CD14-positive monocyte (primary cell): ENCODE measurements around the gene MLC1. TPM values are rescaled to one million over a fixed set of nuclear protein-coding genes. Genes with fewer than 3 reads are reported as not detected.
A peak's percentile ranks its signal among the peaks of the same experiment; 100 is the strongest.

Experiments used
- DNase-seq, 3 donors: peaks; one replicate each; pipeline ENCODE4 v3.0.0-alpha.2; 2011 to 2022
- H2AFZ ChIP-seq: 2 replicates; pipeline ENCODE4 v1.6.0; 2012; ENCODE audit warnings: mild to moderate bottlenecking, low read depth, low read length, inconsistent platforms; ENCODE audit not compliant: insufficient read depth, poor library complexity, severe bottlenecking
- H3K27ac ChIP-seq, 2 donors: 1 replicate in 1 of 2; 2 replicates in 1 of 2; pipeline ENCODE4 v1.5.1; 2012 to 2013; ENCODE audit warnings: low read length in 2 of 2, control low read depth in 1 of 2, inconsistent platforms in 1 of 2, low read depth in 1 of 2, mild to moderate bottlenecking in 1 of 2
- H3K27me3 ChIP-seq, 2 donors: one replicate each; pipeline versions ENCODE4 v1.6.0 to v1.6.1; 2011 to 2013; ENCODE audit warnings: low read length in 2 of 2; ENCODE audit not compliant: control insufficient read depth in 2 of 2, insufficient read depth in 2 of 2
- H3K36me3 ChIP-seq, 2 donors: replicated peaks in 1 of 2; 1 replicate in 1 of 2; 2 replicates in 1 of 2; pipeline versions ENCODE4 v1.5.1 to v1.6.1; 2012 to 2013; ENCODE audit warnings: low read length in 2 of 2, control low read depth in 1 of 2, inconsistent platforms in 1 of 2, mild to moderate bottlenecking in 1 of 2; ENCODE audit not compliant: insufficient read depth in 2 of 2, control insufficient read depth in 1 of 2
- H3K4me1 ChIP-seq, 2 donors: 1 replicate in 1 of 2; 2 replicates in 1 of 2; pipeline versions ENCODE4 v1.5.1 to v1.6.1; 2012 to 2013; ENCODE audit warnings: low read length in 2 of 2, control low read depth in 1 of 2, inconsistent platforms in 1 of 2, mild to moderate bottlenecking in 1 of 2, moderate library complexity in 1 of 2; ENCODE audit not compliant: insufficient read depth in 2 of 2, control insufficient read depth in 1 of 2
- H3K4me2 ChIP-seq: replicated peaks from 2 replicates; pipeline ENCODE3; 2012; ENCODE audit warnings: low read length, moderate library complexity, mild to moderate bottlenecking; ENCODE audit not compliant: poor library complexity, severe bottlenecking; ENCODE audit errors: extremely low read depth
- H3K4me3 ChIP-seq, 3 experiments: fragments of 200-600 bp in 1 of 3; sonication (generic) in 1 of 3; replicated peaks in 1 of 3; 1 replicate in 2 of 3; 2 replicates in 1 of 3; pipeline ENCODE4 v1.5.1; 2011 to 2013; ENCODE audit warnings: low read length in 3 of 3, mild to moderate bottlenecking in 3 of 3, control low read depth in 2 of 3, low read depth in 2 of 3, inconsistent platforms in 1 of 3, moderate library complexity in 1 of 3
- H3K79me2 ChIP-seq: 2 replicates; pipeline ENCODE4 v1.6.0; 2012; ENCODE audit warnings: mild to moderate bottlenecking, control low read depth, inconsistent platforms, low read length, moderate library complexity; ENCODE audit not compliant: insufficient read depth
- H3K9ac ChIP-seq: 2 replicates; pipeline ENCODE4 v1.6.0; 2017; ENCODE audit warnings: low read length, mild to moderate bottlenecking; ENCODE audit not compliant: insufficient read depth, poor library complexity, severe bottlenecking
- H3K9me3 ChIP-seq, 2 donors: replicated peaks in 1 of 2; 1 replicate in 1 of 2; 2 replicates in 1 of 2; pipeline versions ENCODE4 v1.5.1 to v1.6.1; 2012 to 2013; ENCODE audit warnings: low read length in 2 of 2, control low read depth in 1 of 2; ENCODE audit not compliant: control insufficient read depth in 1 of 2, insufficient read depth in 1 of 2
- H4K20me1 ChIP-seq: 2 replicates; pipeline ENCODE4 v1.6.0; 2012; ENCODE audit warnings: mild to moderate bottlenecking, low read length, control low read depth, moderate library complexity; ENCODE audit not compliant: insufficient read depth
- H3K27ac Mint-ChIP-seq, 7 donors: one replicate each; pipeline ENCODE4 v1.8.0; 2020; ENCODE audit warnings: mild to moderate bottlenecking in 7 of 7, mixed read lengths in 7 of 7, moderate library complexity in 6 of 7, inconsistent platforms in 2 of 7
- H3K27me3 Mint-ChIP-seq, 3 donors: one replicate each; pipeline ENCODE4 v1.8.0; 2021 to 2022; ENCODE audit warnings: low read depth in 3 of 3, mild to moderate bottlenecking in 3 of 3, mixed read lengths in 3 of 3, moderate library complexity in 3 of 3, inconsistent platforms in 1 of 3
- H3K36me3 Mint-ChIP-seq, 2 donors: one replicate each; pipeline ENCODE4 v1.8.0; 2020; ENCODE audit warnings: mixed read lengths in 2 of 2, inconsistent platforms in 1 of 2, mild to moderate bottlenecking in 1 of 2
- H3K4me1 Mint-ChIP-seq: one replicate; pipeline ENCODE4 v1.8.0; 2020; ENCODE audit warnings: mild to moderate bottlenecking, mixed read lengths
- H3K4me3 Mint-ChIP-seq, 2 donors: one replicate each; pipeline ENCODE4 v1.8.0; 2020; ENCODE audit warnings: mild to moderate bottlenecking in 2 of 2, mixed read lengths in 2 of 2, moderate library complexity in 1 of 2
- H3K9me3 Mint-ChIP-seq, 7 donors: one replicate each; pipeline ENCODE4 v1.8.0; 2020 to 2022; ENCODE audit warnings: mixed read lengths in 7 of 7, mild to moderate bottlenecking in 6 of 7, moderate library complexity in 6 of 7, inconsistent platforms in 2 of 7
- WGBS: methylation state at CpG from one replicate; pipeline ENCODE4 v1.1.5; 2013; ENCODE audit warnings: missing lambda C conversion rate; ENCODE audit not compliant: insufficient coverage; 5-methylcytosine and 5-hydroxymethylcytosine counted together
- intact Hi-C, 2 donors: fragments of 100-400 bp; cut with micrococcal nuclease; formaldehyde crosslinking; loops; one replicate each; pipeline versions ENCODE4 v1.15.0 to v1.15.1; 2023
- polyA plus RNA-seq, 3 donors: library from polyadenylated mRNA; depleted of rRNA in 1 of 3; unstranded in 2 of 3; stranded (reverse) in 1 of 3; fragments of 300-500 nt in 2 of 3; fragments of >200 nt in 1 of 3; fragmentation: Illumina TruSeq in 2 of 3; gene quantifications; 1 replicate in 2 of 3; 2 replicates in 1 of 3; pipeline ENCODE4 v1.2.3, GENCODE V29; 2012 to 2021
- TF ChIP-seq, protein P1 (sequence below): fragments of 200-600 bp; IDR thresholded peaks from one replicate; pipeline ENCODE4 v1.8.0; 2022; ENCODE audit warnings: antibody characterized with exemption, mild to moderate bottlenecking

Gene MLC1
- polyA plus RNA-seq, 3 donors: 1.6 to 3.6 (median 1.8) TPM

DNA sequence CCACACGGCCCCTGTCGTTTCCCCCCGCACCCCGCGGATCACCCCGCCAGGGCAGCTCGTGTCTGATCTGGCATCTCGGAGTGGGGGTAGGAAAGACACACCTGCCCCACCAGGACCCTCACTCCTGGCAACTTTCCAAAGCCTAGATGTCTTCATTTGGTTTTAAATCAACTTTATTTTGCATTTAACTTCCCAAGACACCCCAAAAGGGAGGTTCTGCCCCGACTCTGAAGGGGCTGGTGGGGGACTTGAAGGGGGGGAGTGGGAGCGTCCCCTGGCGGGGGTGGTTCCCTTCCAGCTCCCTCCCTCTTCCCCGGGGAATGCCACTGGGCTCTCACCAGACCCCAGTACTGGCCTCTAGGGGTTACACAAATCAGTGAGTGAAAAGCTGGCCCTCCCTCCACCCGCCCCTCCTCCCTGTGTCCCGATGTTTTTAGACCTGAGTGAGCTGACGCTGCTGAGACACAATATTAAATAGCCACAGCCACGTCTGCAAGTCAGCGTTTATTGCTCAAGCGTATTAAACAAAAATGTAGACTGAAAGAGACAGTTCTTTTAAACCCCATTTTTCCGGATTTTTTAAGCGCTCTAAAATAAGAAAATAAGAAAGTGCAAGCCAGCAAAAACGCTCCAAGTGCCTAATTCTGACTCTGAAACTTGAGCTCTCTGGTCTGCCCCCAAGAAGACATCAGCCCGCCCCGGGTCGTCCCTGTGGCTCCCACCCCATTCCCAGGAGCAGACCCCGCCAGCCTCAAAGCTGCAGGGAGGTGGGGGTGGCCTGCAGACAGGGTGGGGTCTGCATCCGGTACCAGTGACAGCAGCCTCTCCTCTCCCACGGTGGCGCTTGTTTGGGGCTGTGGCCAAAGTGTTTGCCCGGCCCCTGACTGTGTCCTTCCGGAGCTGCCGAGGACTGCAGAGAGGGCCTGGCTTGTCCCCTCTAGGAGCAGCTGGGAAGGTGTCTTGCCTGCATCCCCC is 26.0 kb downstream of the MLC1 start:
- H3K4me3 ChIP-seq: no peak overlapping the region
- no peak overlapping the region for H2AFZ ChIP-seq
- no peaks in the 10 kb centered on the region for H3K36me3 ChIP-seq
- Mint-ChIP-seq H3K4me3 (peak overlapping the region in 1 of 2 donors; percentile 67), H3K36me3 (peaks cover 7 to 8% of the 10 kb centered on the region in 2 donors), H3K4me1 (peaks cover 16% of the 10 kb centered on the region), H3K9me3 (peaks cover 0 to 4% (median 2%) of the 10 kb centered on the region in 7 donors), H3K27ac (no peak overlapping the region), H3K27me3 (peaks cover 28 to 42% (median 29%) of the 10 kb centered on the region in 3 donors)
- WGBS: 75% methylated on average over 15 of the region's 31 CpGs
- peaks cover 3 to 25% of the 10 kb centered on the region in 2 donors for H3K4me1 ChIP-seq
- no peak for DNase-seq
- peak overlapping the region; percentile 19 for H3K4me2 ChIP-seq
- no peaks in the 10 kb centered on the region for H4K20me1 ChIP-seq
- peaks cover 0 to under 1% of the 10 kb centered on the region in 2 donors for H3K9me3 ChIP-seq
- peak overlapping the region; percentile 1 for H3K9ac ChIP-seq
- H3K79me2 ChIP-seq: no peaks in the 10 kb centered on the region
- TF ChIP-seq, protein P1, sequence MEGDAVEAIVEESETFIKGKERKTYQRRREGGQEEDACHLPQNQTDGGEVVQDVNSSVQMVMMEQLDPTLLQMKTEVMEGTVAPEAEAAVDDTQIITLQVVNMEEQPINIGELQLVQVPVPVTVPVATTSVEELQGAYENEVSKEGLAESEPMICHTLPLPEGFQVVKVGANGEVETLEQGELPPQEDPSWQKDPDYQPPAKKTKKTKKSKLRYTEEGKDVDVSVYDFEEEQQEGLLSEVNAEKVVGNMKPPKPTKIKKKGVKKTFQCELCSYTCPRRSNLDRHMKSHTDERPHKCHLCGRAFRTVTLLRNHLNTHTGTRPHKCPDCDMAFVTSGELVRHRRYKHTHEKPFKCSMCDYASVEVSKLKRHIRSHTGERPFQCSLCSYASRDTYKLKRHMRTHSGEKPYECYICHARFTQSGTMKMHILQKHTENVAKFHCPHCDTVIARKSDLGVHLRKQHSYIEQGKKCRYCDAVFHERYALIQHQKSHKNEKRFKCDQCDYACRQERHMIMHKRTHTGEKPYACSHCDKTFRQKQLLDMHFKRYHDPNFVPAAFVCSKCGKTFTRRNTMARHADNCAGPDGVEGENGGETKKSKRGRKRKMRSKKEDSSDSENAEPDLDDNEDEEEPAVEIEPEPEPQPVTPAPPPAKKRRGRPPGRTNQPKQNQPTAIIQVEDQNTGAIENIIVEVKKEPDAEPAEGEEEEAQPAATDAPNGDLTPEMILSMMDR: no peak
- H3K27me3 ChIP-seq: peaks cover 5 to 31% of the 10 kb centered on the region in 2 donors
- H3K27ac ChIP-seq: no peak overlapping the region
- intact Hi-C loops: no loop called here

DNA sequence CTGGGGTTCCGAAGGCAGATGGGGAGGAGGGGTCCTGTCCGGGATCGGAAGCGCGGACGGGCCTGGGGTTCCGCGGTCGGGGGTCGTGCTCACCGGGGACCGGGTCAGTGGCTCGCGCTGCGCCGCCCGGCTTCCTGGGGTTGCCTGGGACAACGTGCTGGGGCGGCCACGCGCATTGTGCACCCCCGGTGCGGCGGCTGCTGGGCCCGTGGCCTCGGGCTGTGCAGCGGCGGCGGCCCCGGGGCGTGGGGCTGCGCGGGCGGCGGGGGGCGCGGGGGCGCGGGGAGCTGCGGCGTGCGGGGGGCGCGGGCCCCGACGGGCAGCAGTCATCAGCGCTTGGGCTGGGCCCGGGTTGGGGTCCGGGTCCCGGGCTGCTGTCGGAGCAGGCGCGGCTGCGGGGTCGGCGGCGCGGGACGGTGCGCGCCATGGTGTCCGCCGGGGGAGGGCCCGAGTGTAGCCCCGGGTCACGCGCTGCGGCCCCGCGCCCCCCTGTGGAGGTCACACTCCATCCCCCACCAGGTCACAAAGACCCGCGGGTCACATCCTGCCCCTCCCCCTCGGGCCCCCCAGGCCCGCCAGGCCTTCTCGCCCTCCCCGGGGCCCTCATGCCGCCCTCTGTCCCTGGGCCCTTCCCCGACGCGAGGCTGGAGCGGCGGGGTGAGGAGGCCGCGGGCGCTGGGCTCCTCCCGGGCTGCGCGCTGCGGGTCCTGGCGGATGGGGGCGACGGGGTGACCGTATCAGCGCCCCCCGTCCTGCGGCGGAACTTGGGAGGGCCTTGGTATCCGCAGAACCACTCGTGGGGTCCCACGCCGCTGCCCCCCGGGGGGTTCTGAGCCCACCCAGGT is 26.9 kb downstream of the MLC1 start, which contains the start of gene TTLL8:
TSS of gene TTLL8 (minus strand) at position 238 of the 845 bp plus-strand sequence.
- peak within 1 kb of the TSS; percentile 19 for H3K4me2 ChIP-seq
- intact Hi-C loops: no loop called here

More for the DNA sequence above, 26.9 kb downstream of the MLC1 start, which contains the start of gene TTLL8:
- peaks cover 5 to 31% of the 10 kb centered on the region in 2 donors for H3K27me3 ChIP-seq
- no peak within 1 kb of the TSS for H3K4me3 ChIP-seq
- peaks cover 29 to 42% (median 30%) of the 10 kb centered on the region in 3 donors for H3K27me3 Mint-ChIP-seq
- H3K27ac ChIP-seq: no peak within 1 kb of the TSS
- H3K9me3 Mint-ChIP-seq: peaks cover 0 to 14% (median 8%) of the 10 kb centered on the region in 7 donors
- H3K4me1 ChIP-seq: peaks cover 3 to 25% of the 10 kb centered on the region in 2 donors
- no peaks in the 10 kb centered on the region for H3K79me2 ChIP-seq
- DNase-seq: no peak
- no peaks in the 10 kb centered on the region for H4K20me1 ChIP-seq
- TF ChIP-seq, protein P1: no peak
- peak within 1 kb of the TSS; percentile 3 to 74 for H3K4me3 Mint-ChIP-seq
- H3K27ac Mint-ChIP-seq: no peak within 1 kb of the TSS
- no peak within 1 kb of the TSS for H2AFZ ChIP-seq
- H3K9me3 ChIP-seq: peaks cover 7% of the 10 kb centered on the region in 2 donors
- H3K4me1 Mint-ChIP-seq: peaks cover 16% of the 10 kb centered on the region
- peak within 1 kb of the TSS; percentile 1 for H3K9ac ChIP-seq
- peaks cover 6 to 8% of the 10 kb centered on the region in 2 donors for H3K36me3 Mint-ChIP-seq
- no peaks in the 10 kb centered on the region for H3K36me3 ChIP-seq
- WGBS: 13% methylated on average over 89 of the region's 102 CpGs
